ENCODE data around the gene TMEM95.

Gene TMEM95

GRCh38 chr17:7403977-7404736 is 49.2 kb downstream of the TMEM95 start, which contains the start of gene TMEM256:
Gene TMEM256 (minus strand): TSS chr17:7404097. CDS start chr17:7404084, 13 bp downstream.
- DNase-seq (ENCODE audit: low read depth in 2 of 2) = peak; percentile 93 to 95

- peak in 1 of 2 donors; percentile 57 for DNase-seq (ENCODE audit: low read depth in 2 of 2)
These were observed 49.9 kb downstream of the TMEM95 start for GRCh38 chr17:7404737-7405349.

DNA sequence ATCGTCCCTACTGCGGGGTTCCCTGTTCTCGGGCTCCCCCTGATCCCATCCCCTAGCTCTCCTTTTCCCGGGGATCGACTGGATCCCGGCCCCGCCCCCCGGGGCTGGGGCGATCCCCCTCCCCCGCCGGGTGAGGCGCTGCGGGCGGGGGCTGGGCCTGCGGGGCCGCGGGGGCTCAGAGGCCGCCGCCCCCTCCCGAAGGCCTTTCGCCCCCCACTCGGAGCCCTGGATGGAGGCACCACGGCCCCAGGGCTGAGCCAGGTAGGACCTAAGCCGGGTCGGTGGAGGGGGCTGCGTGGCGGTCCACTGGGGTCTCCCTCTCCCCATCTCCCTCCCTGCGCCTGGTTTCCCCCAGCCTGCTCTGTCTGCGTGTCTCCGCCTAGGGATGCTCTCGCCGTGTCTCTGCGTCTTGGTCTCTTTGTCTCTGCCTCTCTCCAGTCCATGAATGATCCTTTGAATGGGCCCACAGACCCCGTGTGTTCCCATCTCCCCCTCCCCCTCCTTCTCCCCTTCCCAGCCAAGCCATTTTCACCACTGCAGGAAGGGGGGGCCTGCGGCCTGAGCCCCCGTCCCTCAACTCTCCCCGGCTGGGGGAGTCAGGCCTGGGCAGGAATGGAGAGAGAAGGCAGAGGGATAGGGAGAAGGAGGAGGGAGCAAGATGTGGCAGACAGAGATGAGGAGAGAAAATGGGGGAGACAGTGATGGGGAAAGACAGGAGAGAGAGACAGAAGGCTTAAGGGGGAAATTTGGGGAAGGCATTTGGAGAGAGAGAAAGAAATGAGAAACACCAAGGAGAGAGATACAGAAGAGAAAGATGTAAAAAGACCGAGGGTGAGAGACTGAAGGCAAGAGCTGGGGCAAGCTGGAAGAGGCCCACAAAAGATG is 50.6 kb downstream of the TMEM95 start:
- DNase-seq (ENCODE audit: low read depth in 2 of 2) = no peak

DNA sequence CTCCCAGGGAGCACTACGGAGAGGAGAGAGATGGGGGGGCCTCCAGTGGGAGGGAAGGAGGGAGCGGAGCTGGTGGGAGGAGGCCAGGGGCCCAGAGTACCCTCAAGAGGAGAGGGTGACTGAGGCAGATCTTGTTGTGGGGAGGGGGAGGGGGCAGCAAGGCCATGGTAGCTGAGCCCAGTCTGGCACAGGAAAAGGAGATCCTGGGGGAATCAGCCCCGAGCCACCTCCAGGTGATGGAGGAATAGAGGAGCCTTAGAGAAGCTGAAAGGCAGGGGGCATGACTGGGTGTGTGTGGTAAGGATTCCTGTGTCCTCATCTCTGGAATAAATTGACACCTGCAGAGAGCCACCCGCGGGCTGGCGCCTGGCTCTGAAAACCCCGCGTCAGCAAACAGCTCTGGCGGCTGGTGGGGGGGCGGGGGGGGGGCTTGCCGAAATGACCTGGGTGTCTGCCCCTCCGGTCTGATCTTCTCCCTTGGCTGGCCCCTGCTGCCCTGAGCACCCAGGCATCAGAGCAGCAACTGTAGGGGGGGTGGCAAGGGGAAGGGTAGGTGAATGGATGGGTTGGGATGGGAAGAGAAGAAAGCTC is 51.4 kb downstream of the TMEM95 start:
- DNase-seq (ENCODE audit: low read depth in 2 of 2) = no peak

All from stimulated activated CD4-positive, alpha-beta T cell treated with anti-CD3 and anti-CD28 coated beads, Interleukin-15, amount 100 ng/mL, for 48 hours (primary cell).